PC-9 (cell line): ENCODE data around the gene KDM4C. TPM values are rescaled to one million over a fixed set of nuclear protein-coding genes. Genes with fewer than 3 reads are reported as not detected.

Experiments used
- BruUV-seq: library from RNA; stranded (reverse); fragments of 400-500 nt; replicated peaks from 2 replicates; lab custom pipeline; 2021; lab: Mats Ljungman, UMichigan
- CTCF ChIA-PET: fragments of 300-600 bp; sonication (Branson Sonifier 250); formaldehyde crosslinking; loops from one replicate; lab custom pipeline; 2022; ENCODE audit warnings: antibody characterized with exemption; lab: Charles Lee
- POLR2A ChIA-PET: fragments of 300-600 bp; sonication (Branson Sonifier 250); formaldehyde crosslinking; loops from one replicate; lab custom pipeline; 2022; ENCODE audit warnings: antibody characterized with exemption; ENCODE audit not compliant: unreplicated experiment; lab: Charles Lee
- DNase-seq, 2 experiments: peaks; one replicate each; pipeline versions ENCODE4 v3.0.0 to v3.0.0-alpha.2; 2015 to 2022; ENCODE audit warnings: mixed read lengths in 1 of 2
- H2AFZ ChIP-seq: fragments of 200-600 bp; sonication (generic); 2 replicates; pipeline ENCODE4 v1.8.1; 2017; ENCODE audit warnings: antibody characterized with exemption
- H3F3A ChIP-seq: fragments of 200-600 bp; sonication (generic); 2 replicates; pipeline ENCODE4 v1.8.1; 2017; ENCODE audit warnings: antibody characterized with exemption, mild to moderate bottlenecking, low read depth; ENCODE audit not compliant: insufficient read depth
- H3K27ac ChIP-seq: fragments of 200-600 bp; sonication (generic); 2 replicates; pipeline ENCODE4 v1.6.1; 2016; ENCODE audit warnings: mixed run types
- H3K27me3 ChIP-seq: fragments of 200-600 bp; sonication (generic); 2 replicates; pipeline ENCODE4 v1.6.1; 2016; ENCODE audit warnings: low read depth, mixed run types; ENCODE audit not compliant: insufficient read depth
- H3K36me3 ChIP-seq: fragments of 200-600 bp; sonication (generic); 2 replicates; pipeline ENCODE4 v1.6.1; 2016; ENCODE audit warnings: low read depth, mixed run types
- H3K4me1 ChIP-seq: fragments of 200-600 bp; sonication (generic); replicated peaks from 2 replicates; pipeline ENCODE4 v1.6.1; 2016; ENCODE audit warnings: mixed run types; ENCODE audit not compliant: insufficient read depth
- H3K4me2 ChIP-seq: fragments of 200-600 bp; sonication (generic); 2 replicates; pipeline ENCODE4 v1.6.1; 2017; ENCODE audit warnings: mixed run types
- H3K4me3 ChIP-seq: fragments of 200-600 bp; sonication (generic); 2 replicates; pipeline ENCODE4 v1.6.1; 2016; ENCODE audit warnings: mixed run types
- H3K79me2 ChIP-seq: fragments of 200-600 bp; sonication (generic); 2 replicates; pipeline ENCODE4 v1.6.1; 2017; ENCODE audit warnings: low read depth, mixed run types
- H3K9me2 ChIP-seq: fragments of 200-600 bp; sonication (generic); 2 replicates; pipeline ENCODE4 v1.8.1; 2017; ENCODE audit warnings: mild to moderate bottlenecking; ENCODE audit not compliant: insufficient read depth
- H3K9me3 ChIP-seq: fragments of 200-600 bp; sonication (generic); 2 replicates; pipeline ENCODE4 v1.8.1; 2016; ENCODE audit warnings: low read depth; ENCODE audit not compliant: insufficient read depth
- H4K20me1 ChIP-seq: fragments of 200-600 bp; sonication (generic); 2 replicates; pipeline ENCODE4 v1.8.1; 2017; ENCODE audit not compliant: insufficient read depth
- CTCF ChIP-seq: fragments of 200-600 bp; sonication (generic); conservative IDR thresholded peaks from 2 replicates; pipeline ENCODE4 v1.6.1; 2017; ENCODE audit warnings: mixed run types, antibody characterized with exemption, mild to moderate bottlenecking, moderate library complexity
- EZH2 ChIP-seq: fragments of 200-600 bp; sonication (generic); IDR thresholded peaks from 2 replicates; pipeline ENCODE4 v1.8.0; 2017; ENCODE audit warnings: antibody characterized with exemption, low read depth
- intact Hi-C: fragments of 100-400 bp; cut with micrococcal nuclease; formaldehyde crosslinking; loops from one replicate; pipeline ENCODE4 v1.10.0; 2022; ENCODE audit not compliant: unreplicated experiment
- total RNA-seq: library from RNA; stranded (reverse); gene quantifications from 2 replicates; pipeline ENCODE4 v1.2.3, GENCODE V29; 2021

Gene KDM4C
- total RNA-seq, 1 experiment from 2014 or later, result 12.9 TPM

GRCh38 chr9:7135735-7136134 lies 378.0 kb downstream of the KDM4C start:
- ChIA-PET CTCF (no interaction called here), POLR2A (interaction anchor here (0.6 kb wide), 1 partner anchor 843 kb away, joined by 3 read pairs; no protein-coding TSS in a partner anchor)
- no peak overlapping the region for H3K27ac ChIP-seq
- H2AFZ ChIP-seq, result no peak overlapping the region
- DNase-seq, result no peak
- no peak overlapping the region for H3K4me3 ChIP-seq
- H4K20me1 ChIP-seq, result no peaks in the 10 kb centered on the region
- no peaks in the 10 kb centered on the region for H3K36me3 ChIP-seq
- BruUV-seq, result no TSS peak
- no peaks in the 10 kb centered on the region for H3F3A ChIP-seq
- H3K9me3 ChIP-seq, result no peaks in the 10 kb centered on the region
- H3K9me2 ChIP-seq, result no peaks in the 10 kb centered on the region
- H3K4me1 ChIP-seq, result no peaks in the 10 kb centered on the region
- H3K79me2 ChIP-seq, result no peaks in the 10 kb centered on the region
- H3K27me3 ChIP-seq, result no peaks in the 10 kb centered on the region
- H3K4me2 ChIP-seq, result no peak overlapping the region
- intact Hi-C loops, result no loop called here
- TF ChIP-seq EZH2 (no peak), CTCF (no peak)

- no peak overlapping the region for H2AFZ ChIP-seq
- intact Hi-C loops, result no loop called here
- H4K20me1 ChIP-seq, result no peaks in the 10 kb centered on the region
- no peaks in the 10 kb centered on the region for H3K9me3 ChIP-seq
- no peaks in the 10 kb centered on the region for H3K27me3 ChIP-seq
- H3F3A ChIP-seq, result no peaks in the 10 kb centered on the region
- BruUV-seq, result no TSS peak
- H3K79me2 ChIP-seq, result no peaks in the 10 kb centered on the region
- H3K4me2 ChIP-seq, result no peak overlapping the region
- TF ChIP-seq CTCF, result no peak
- no peak for TF ChIP-seq EZH2
- no peak overlapping the region for H3K27ac ChIP-seq
- no peak for DNase-seq
- CTCF ChIA-PET, result no interaction called here
- POLR2A ChIA-PET, result no interaction called here
- no peaks in the 10 kb centered on the region for H3K9me2 ChIP-seq
- no peaks in the 10 kb centered on the region for H3K36me3 ChIP-seq
- no peak overlapping the region for H3K4me3 ChIP-seq
- H3K4me1 ChIP-seq, result no peaks in the 10 kb centered on the region
Observed at GRCh38 chr9:7137040-7137439, 379.3 kb downstream of the KDM4C start.

GRCh38 chr9:7137571-7137970 lies 379.8 kb downstream of the KDM4C start:
- H3K27me3 ChIP-seq, result no peaks in the 10 kb centered on the region
- ChIA-PET CTCF (no interaction called here), POLR2A (no interaction called here)
- H2AFZ ChIP-seq, result no peak overlapping the region
- H3K36me3 ChIP-seq, result no peaks in the 10 kb centered on the region
- no peaks in the 10 kb centered on the region for H4K20me1 ChIP-seq
- H3K79me2 ChIP-seq, result no peaks in the 10 kb centered on the region
- DNase-seq, result no peak
- H3K9me2 ChIP-seq, result no peaks in the 10 kb centered on the region
- H3K27ac ChIP-seq, result no peak overlapping the region
- TF ChIP-seq EZH2 (no peak), CTCF (no peak)
- H3F3A ChIP-seq, result no peaks in the 10 kb centered on the region
- no peaks in the 10 kb centered on the region for H3K9me3 ChIP-seq
- no peak overlapping the region for H3K4me2 ChIP-seq
- BruUV-seq, result no TSS peak
- intact Hi-C loops, result no loop called here
- H3K4me3 ChIP-seq, result no peak overlapping the region
- no peaks in the 10 kb centered on the region for H3K4me1 ChIP-seq
